ENCODE data around the gene DCLK2.
A peak's percentile ranks its signal among the peaks of the same experiment; 100 is the strongest.

The DCLK2 gene

GRCh38 chr4:150072471-150072870 is 5.8 kb upstream of the DCLK2 start:
- DNase-seq (ENCODE audit: low read depth) = no peak
- no peak overlapping the region for H3K4me3 ChIP-seq (ENCODE audit: low read depth, low read length)
- TF ChIP-seq MAX (IDR thresholded peaks at IDR 0.05; ENCODE audit: low read depth, low read length) (no peak), POLR2A (IDR thresholded peaks at IDR 0.05; ENCODE audit: extremely low read depth, insufficient read length) (no peak), MYC (IDR thresholded peaks at IDR 0.05; ENCODE audit: low read depth, low read length) (no peak), CTCF (IDR thresholded peaks at IDR 0.05; ENCODE audit: low read depth, low read length) (no peak)

GRCh38 chr4:150072906-150073714 is 5.1 kb upstream of the DCLK2 start:
- H3K4me3 ChIP-seq (ENCODE audit: low read depth, low read length) = no peak overlapping the region
- DNase-seq (ENCODE audit: low read depth) = no peak
- TF ChIP-seq POLR2A (IDR thresholded peaks at IDR 0.05; ENCODE audit: extremely low read depth, insufficient read length) (no peak), MAX (IDR thresholded peaks at IDR 0.05; ENCODE audit: low read depth, low read length) (no peak), MYC (IDR thresholded peaks at IDR 0.05; ENCODE audit: low read depth, low read length) (no peak), CTCF (IDR thresholded peaks at IDR 0.05; ENCODE audit: low read depth, low read length) (no peak)

GRCh38 chr4:150074064-150074463 is 4.2 kb upstream of the DCLK2 start:
- no peak for DNase-seq (ENCODE audit: low read depth)
- no peak overlapping the region for H3K4me3 ChIP-seq (ENCODE audit: low read depth, low read length)
- TF ChIP-seq CTCF (IDR thresholded peaks at IDR 0.05; ENCODE audit: low read depth, low read length) = no peak
- no peak for TF ChIP-seq MAX (IDR thresholded peaks at IDR 0.05; ENCODE audit: low read depth, low read length)
- TF ChIP-seq MYC (IDR thresholded peaks at IDR 0.05; ENCODE audit: low read depth, low read length) = no peak
- no peak for TF ChIP-seq POLR2A (IDR thresholded peaks at IDR 0.05; ENCODE audit: extremely low read depth, insufficient read length)

- H3K4me3 ChIP-seq (ENCODE audit: low read depth, low read length) = no peak overlapping the region
- peak; percentile 2 for DNase-seq (ENCODE audit: low read depth)
- TF ChIP-seq MAX (IDR thresholded peaks at IDR 0.05; ENCODE audit: low read depth, low read length) (no peak), POLR2A (IDR thresholded peaks at IDR 0.05; ENCODE audit: extremely low read depth, insufficient read length) (no peak), CTCF (IDR thresholded peaks at IDR 0.05; ENCODE audit: low read depth, low read length) (no peak), MYC (IDR thresholded peaks at IDR 0.05; ENCODE audit: low read depth, low read length) (no peak)
These were observed 385 bp downstream of the DCLK2 start for GRCh38 chr4:150078579-150079080.

GRCh38 chr4:150079081-150079581 is 886 bp downstream of the DCLK2 start:
- no peak for TF ChIP-seq MAX (IDR thresholded peaks at IDR 0.05; ENCODE audit: low read depth, low read length)
- TF ChIP-seq MYC (IDR thresholded peaks at IDR 0.05; ENCODE audit: low read depth, low read length) = no peak
- no peak for TF ChIP-seq POLR2A (IDR thresholded peaks at IDR 0.05; ENCODE audit: extremely low read depth, insufficient read length)
- no peak for TF ChIP-seq CTCF (IDR thresholded peaks at IDR 0.05; ENCODE audit: low read depth, low read length)
- no peak for DNase-seq (ENCODE audit: low read depth)
- H3K4me3 ChIP-seq (ENCODE audit: low read depth, low read length) = no peak overlapping the region
